Esophagus squamous epithelium (tissue), 4 donors: ENCODE results near the gene FAM114A2.

Experiments used
- POLR2A ChIP-seq, 4 donors: fragments of 450-650 bp; IDR thresholded peaks; one replicate each; pipeline ENCODE4 v1.6.1; 2017; ENCODE audit warnings: antibody characterized with exemption in 4 of 4, mild to moderate bottlenecking in 4 of 4, moderate library complexity in 3 of 4
- TF ChIP-seq, protein P1 (sequence below), 6 experiments: fragments of 450-650 bp in 4 of 6; fragments of 200-600 bp in 2 of 6; sonication (generic) in 2 of 6; IDR thresholded peaks; one replicate each; pipeline ENCODE4 v1.5.1; 2016 to 2019; ENCODE audit warnings: antibody characterized with exemption in 6 of 6, mild to moderate bottlenecking in 4 of 6, moderate library complexity in 4 of 6

DNA sequence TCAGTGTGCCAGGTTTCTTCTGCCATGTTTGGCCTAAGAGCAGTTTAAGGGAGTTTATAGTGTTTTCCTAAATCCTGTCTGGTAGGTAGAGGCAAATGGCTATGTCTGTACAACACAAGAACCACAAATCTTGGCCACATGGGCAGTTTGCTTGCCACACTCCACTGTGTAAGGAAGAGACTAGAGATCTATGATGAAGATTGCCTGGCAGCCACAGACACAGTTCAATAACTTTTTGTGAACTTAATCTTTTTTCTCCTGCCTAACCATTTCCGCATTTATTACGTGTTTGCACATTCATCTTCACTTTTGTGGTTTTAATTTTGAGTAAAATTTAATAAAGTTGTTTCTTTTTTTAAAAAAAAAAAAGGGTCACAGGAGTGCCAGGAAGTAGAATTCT lies 5.9 kb upstream of the FAM114A2 start:
- TF ChIP-seq, protein P1, sequence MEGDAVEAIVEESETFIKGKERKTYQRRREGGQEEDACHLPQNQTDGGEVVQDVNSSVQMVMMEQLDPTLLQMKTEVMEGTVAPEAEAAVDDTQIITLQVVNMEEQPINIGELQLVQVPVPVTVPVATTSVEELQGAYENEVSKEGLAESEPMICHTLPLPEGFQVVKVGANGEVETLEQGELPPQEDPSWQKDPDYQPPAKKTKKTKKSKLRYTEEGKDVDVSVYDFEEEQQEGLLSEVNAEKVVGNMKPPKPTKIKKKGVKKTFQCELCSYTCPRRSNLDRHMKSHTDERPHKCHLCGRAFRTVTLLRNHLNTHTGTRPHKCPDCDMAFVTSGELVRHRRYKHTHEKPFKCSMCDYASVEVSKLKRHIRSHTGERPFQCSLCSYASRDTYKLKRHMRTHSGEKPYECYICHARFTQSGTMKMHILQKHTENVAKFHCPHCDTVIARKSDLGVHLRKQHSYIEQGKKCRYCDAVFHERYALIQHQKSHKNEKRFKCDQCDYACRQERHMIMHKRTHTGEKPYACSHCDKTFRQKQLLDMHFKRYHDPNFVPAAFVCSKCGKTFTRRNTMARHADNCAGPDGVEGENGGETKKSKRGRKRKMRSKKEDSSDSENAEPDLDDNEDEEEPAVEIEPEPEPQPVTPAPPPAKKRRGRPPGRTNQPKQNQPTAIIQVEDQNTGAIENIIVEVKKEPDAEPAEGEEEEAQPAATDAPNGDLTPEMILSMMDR (IDR thresholded peaks at IDR 0.05) = no peak
- TF ChIP-seq POLR2A (IDR thresholded peaks at IDR 0.05) = no peak
